K562 (cell line): ENCODE results near the gene DHDDS. TPM values are rescaled to one million over a fixed set of nuclear protein-coding genes. Genes with fewer than 3 reads are reported as not detected.

Experiments used
- CREBBP ChIP-seq: IDR thresholded peaks from one replicate; pipeline ENCODE4 v1.6.1; 2012; ENCODE audit warnings: low read depth, mild to moderate bottlenecking, control low read depth, inconsistent platforms, low read length
- ESRRA ChIP-seq: fragments of 450-650 bp; IDR thresholded peaks from 2 replicates; pipeline ENCODE4 v1.6.1; 2014; ENCODE audit warnings: low read depth, mild to moderate bottlenecking, moderate library complexity, borderline replicate concordance
- MYNN ChIP-seq, 2 experiments: sonication (generic); formaldehyde crosslinking in 1 of 2; IDR thresholded peaks; 2 replicates each; pipeline versions ENCODE4 v1.5.0 to v1.6.1; 2016 to 2020; ENCODE audit warnings: antibody characterized with exemption in 1 of 2, missing genetic modification reagents in 1 of 2
- SMC3 ChIP-seq: conservative IDR thresholded peaks from 2 replicates; pipeline ENCODE4 v1.6.1; 2011; ENCODE audit warnings: low read depth, low read length, improper control_type of control experiment; ENCODE audit not compliant: insufficient read depth
- SUPT5H ChIP-seq: fragments of 450-650 bp; IDR thresholded peaks from 2 replicates; pipeline ENCODE4 v1.6.1; 2016
- ZNF224 ChIP-seq: sonication (generic); formaldehyde crosslinking; IDR thresholded peaks from 2 replicates; pipeline ENCODE4 v1.8.0; 2022; ENCODE audit warnings: mild to moderate bottlenecking, missing genetic modification reagents
- ZNF717 ChIP-seq: fragments of 250-450 bp; sonication (Bioruptor Pico); IDR thresholded peaks from 2 replicates; pipeline ENCODE4 v1.5.0; 2021
- ZNF764 ChIP-seq: fragments of 250-450 bp; sonication (Bioruptor Pico); IDR thresholded peaks from 2 replicates; pipeline ENCODE4 v1.4.0; 2020; ENCODE audit warnings: low read depth, mild to moderate bottlenecking, moderate library complexity
- polyA plus RNA-seq, 8 experiments: library from polyadenylated mRNA; depleted of rRNA in 4 of 8; stranded (reverse) in 5 of 8; unstranded in 3 of 8; fragments of >200 nt; fragmentation: Nextera tagmentation in 2 of 8; fragmentation: Illumina TruSeq in 1 of 8; extraction: Ambion mirVana in 2 of 8; extraction: Trizol in 1 of 8; gene quantifications; 2 replicates each; pipeline versions ENCODE4 v1.2.1 to v1.2.3, GENCODE V29; 2011 to 2014; ENCODE audit warnings: inconsistent platforms in 1 of 8, missing spikeins in 1 of 8
- total RNA-seq, 7 experiments: library from RNA; depleted of rRNA in 6 of 7; stranded (reverse); fragments of >200 nt in 6 of 7; fragmentation: Illumina TruSeq in 2 of 7; extraction: Trizol in 2 of 7; gene quantifications; 2 replicates each; pipeline versions ENCODE4 v1.2.1 to v1.2.3, GENCODE V29; 2011 to 2021; ENCODE audit warnings: low replicate concordance in 1 of 7
- TF ChIP-seq, protein P1 (sequence below), 2 experiments: IDR thresholded peaks; 2 replicates each; pipeline ENCODE4 v1.6.1; 2012; ENCODE audit warnings: improper control_type of control experiment in 2 of 2, low read depth in 2 of 2, low read length in 2 of 2, borderline replicate concordance in 1 of 2
- TF ChIP-seq, protein P2 (sequence below): fragments of 450-650 bp; IDR thresholded peaks from 2 replicates; pipeline ENCODE4 v1.6.1; 2018; ENCODE audit not compliant: partially characterized antibody
- TF ChIP-seq, protein P3 (sequence below): fragments of 450-650 bp; formaldehyde crosslinking; IDR thresholded peaks from 2 replicates; pipeline ENCODE4 v1.4.0; 2020; ENCODE audit warnings: mild to moderate bottlenecking, moderate library complexity
- TF ChIP-seq, protein P4 (sequence below): fragments of 250-450 bp; sonication (Bioruptor Pico); IDR thresholded peaks from 2 replicates; pipeline ENCODE4 v1.5.0; 2021
- TF ChIP-seq, protein P5 (sequence below): fragments of 250-450 bp; sonication (Bioruptor Pico); IDR thresholded peaks from 2 replicates; pipeline ENCODE4 v1.4.0; 2020; ENCODE audit warnings: mild to moderate bottlenecking
- TF ChIP-seq, protein P6 (sequence below): sonication (generic); formaldehyde crosslinking; IDR thresholded peaks from 2 replicates; pipeline ENCODE4 v1.8.1; 2023; ENCODE audit warnings: mild to moderate bottlenecking, missing genetic modification reagents, moderate library complexity

The DHDDS gene
- total and polyA plus RNA-seq, 9 of the 15 experiments (the other 6 are each of a cell fraction or from before 2014, with no cell fraction given), result 33.3 to 55.0 (median 44.3) TPM

DNA sequence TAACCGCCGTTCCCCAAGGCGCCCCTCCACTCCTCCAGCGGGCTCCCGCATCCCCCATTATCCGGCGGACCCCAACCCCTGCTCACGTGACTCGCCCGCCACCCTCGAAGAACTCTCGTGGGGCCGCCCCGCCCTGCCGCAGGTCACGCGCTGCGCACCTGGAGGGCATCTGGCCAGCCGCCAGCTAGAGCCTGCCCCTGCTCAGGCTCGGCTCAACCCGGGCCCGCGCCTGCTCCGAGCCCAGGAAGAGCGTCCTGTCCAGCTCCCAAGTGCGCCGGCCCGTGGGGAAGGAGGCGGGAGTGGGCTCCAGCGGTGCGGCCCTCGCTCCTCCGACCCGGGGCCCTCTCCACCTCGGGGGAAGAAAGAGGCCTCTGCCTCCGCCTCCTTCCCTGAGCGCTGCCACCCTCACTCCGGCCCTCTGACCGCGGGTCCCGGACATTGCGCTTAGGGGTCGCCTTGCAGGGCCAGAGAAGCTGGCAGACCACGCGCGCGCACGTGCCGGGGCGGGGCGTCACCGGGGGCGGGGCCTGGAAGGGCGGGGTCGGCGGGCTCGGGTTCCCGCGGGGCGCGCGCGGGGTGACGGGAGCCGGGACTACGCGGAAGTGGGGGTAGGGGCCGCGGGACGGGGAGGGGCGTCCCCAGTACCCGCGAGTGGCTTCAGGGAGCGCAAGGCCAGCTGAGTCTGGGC, 68.5 kb downstream of the DHDDS start (continued):
- TF ChIP-seq, protein P1, sequence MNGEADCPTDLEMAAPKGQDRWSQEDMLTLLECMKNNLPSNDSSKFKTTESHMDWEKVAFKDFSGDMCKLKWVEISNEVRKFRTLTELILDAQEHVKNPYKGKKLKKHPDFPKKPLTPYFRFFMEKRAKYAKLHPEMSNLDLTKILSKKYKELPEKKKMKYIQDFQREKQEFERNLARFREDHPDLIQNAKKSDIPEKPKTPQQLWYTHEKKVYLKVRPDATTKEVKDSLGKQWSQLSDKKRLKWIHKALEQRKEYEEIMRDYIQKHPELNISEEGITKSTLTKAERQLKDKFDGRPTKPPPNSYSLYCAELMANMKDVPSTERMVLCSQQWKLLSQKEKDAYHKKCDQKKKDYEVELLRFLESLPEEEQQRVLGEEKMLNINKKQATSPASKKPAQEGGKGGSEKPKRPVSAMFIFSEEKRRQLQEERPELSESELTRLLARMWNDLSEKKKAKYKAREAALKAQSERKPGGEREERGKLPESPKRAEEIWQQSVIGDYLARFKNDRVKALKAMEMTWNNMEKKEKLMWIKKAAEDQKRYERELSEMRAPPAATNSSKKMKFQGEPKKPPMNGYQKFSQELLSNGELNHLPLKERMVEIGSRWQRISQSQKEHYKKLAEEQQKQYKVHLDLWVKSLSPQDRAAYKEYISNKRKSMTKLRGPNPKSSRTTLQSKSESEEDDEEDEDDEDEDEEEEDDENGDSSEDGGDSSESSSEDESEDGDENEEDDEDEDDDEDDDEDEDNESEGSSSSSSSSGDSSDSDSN (IDR thresholded peaks at IDR 0.05; ENCODE audit: borderline replicate concordance in 1 of 2, low read depth in 2 of 2, low read length in 2 of 2), result peak in 1 of 2 experiments; percentile 86; a peak in 3 of 4 replicates
- no peak for TF ChIP-seq SMC3
- TF ChIP-seq, protein P2, sequence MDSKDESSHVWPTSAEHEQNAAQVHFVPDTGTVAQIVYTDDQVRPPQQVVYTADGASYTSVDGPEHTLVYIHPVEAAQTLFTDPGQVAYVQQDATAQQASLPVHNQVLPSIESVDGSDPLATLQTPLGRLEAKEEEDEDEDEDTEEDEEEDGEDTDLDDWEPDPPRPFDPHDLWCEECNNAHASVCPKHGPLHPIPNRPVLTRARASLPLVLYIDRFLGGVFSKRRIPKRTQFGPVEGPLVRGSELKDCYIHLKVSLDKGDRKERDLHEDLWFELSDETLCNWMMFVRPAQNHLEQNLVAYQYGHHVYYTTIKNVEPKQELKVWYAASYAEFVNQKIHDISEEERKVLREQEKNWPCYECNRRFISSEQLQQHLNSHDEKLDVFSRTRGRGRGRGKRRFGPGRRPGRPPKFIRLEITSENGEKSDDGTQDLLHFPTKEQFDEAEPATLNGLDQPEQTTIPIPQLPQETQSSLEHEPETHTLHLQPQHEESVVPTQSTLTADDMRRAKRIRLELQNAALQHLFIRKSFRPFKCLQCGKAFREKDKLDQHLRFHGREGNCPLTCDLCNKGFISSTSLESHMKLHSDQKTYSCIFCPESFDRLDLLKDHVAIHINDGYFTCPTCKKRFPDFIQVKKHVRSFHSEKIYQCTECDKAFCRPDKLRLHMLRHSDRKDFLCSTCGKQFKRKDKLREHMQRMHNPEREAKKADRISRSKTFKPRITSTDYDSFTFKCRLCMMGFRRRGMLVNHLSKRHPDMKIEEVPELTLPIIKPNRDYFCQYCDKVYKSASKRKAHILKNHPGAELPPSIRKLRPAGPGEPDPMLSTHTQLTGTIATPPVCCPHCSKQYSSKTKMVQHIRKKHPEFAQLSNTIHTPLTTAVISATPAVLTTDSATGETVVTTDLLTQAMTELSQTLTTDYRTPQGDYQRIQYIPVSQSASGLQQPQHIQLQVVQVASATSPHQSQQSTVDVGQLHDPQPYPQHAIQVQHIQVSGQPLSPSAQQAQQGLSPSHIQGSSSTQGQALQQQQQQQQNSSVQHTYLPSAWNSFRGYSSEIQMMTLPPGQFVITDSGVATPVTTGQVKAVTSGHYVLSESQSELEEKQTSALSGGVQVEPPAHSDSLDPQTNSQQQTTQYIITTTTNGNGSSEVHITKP, result no peak
- no peak; the same call in none of the 2 replicates for TF ChIP-seq ESRRA
- TF ChIP-seq ZNF764, result no peak
- peak; percentile 73; the same call in 1 of the 2 replicates for TF ChIP-seq ZNF717 (CRISPR knock-in tag)
- TF ChIP-seq SUPT5H, result no peak; the same call in 1 of the 2 replicates
- TF ChIP-seq ZNF224 (CRISPR knock-in tag), result no peak
- TF ChIP-seq, protein P3, sequence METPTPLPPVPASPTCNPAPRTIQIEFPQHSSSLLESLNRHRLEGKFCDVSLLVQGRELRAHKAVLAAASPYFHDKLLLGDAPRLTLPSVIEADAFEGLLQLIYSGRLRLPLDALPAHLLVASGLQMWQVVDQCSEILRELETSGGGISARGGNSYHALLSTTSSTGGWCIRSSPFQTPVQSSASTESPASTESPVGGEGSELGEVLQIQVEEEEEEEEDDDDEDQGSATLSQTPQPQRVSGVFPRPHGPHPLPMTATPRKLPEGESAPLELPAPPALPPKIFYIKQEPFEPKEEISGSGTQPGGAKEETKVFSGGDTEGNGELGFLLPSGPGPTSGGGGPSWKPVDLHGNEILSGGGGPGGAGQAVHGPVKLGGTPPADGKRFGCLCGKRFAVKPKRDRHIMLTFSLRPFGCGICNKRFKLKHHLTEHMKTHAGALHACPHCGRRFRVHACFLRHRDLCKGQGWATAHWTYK (CRISPR knock-in tag), result peak; percentile 62; the same call in 1 of the 2 replicates
- TF ChIP-seq, protein P4, sequence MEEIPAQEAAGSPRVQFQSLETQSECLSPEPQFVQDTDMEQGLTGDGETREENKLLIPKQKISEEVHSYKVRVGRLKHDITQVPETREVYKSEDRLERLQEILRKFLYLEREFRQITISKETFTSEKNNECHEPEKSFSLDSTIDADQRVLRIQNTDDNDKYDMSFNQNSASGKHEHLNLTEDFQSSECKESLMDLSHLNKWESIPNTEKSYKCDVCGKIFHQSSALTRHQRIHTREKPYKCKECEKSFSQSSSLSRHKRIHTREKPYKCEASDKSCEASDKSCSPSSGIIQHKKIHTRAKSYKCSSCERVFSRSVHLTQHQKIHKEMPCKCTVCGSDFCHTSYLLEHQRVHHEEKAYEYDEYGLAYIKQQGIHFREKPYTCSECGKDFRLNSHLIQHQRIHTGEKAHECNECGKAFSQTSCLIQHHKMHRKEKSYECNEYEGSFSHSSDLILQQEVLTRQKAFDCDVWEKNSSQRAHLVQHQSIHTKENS (CRISPR knock-in tag), result no peak
- 0 out of 2 replicates have a peak, but pooled peaks have one; percentile 15 for TF ChIP-seq MYNN (IDR thresholded peaks at IDR 0.05)
- no peak for TF ChIP-seq MYNN (CRISPR knock-in tag; IDR thresholded peaks at IDR 0.05)
- TF ChIP-seq, protein P5, sequence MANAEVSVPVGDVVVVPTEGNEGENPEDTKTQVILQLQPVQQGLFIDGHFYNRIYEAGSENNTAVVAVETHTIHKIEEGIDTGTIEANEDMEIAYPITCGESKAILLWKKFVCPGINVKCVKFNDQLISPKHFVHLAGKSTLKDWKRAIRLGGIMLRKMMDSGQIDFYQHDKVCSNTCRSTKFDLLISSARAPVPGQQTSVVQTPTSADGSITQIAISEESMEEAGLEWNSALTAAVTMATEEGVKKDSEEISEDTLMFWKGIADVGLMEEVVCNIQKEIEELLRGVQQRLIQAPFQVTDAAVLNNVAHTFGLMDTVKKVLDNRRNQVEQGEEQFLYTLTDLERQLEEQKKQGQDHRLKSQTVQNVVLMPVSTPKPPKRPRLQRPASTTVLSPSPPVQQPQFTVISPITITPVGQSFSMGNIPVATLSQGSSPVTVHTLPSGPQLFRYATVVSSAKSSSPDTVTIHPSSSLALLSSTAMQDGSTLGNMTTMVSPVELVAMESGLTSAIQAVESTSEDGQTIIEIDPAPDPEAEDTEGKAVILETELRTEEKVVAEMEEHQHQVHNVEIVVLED (CRISPR knock-in tag), result no peak
- TF ChIP-seq, protein P6, sequence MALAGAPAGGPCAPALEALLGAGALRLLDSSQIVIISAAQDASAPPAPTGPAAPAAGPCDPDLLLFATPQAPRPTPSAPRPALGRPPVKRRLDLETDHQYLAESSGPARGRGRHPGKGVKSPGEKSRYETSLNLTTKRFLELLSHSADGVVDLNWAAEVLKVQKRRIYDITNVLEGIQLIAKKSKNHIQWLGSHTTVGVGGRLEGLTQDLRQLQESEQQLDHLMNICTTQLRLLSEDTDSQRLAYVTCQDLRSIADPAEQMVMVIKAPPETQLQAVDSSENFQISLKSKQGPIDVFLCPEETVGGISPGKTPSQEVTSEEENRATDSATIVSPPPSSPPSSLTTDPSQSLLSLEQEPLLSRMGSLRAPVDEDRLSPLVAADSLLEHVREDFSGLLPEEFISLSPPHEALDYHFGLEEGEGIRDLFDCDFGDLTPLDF, result peak; percentile 73; the same call in 1 of the 2 replicates
- no peak for TF ChIP-seq CREBBP
